ENCODE results near the gene PIGH.

Gene PIGH

DNA sequence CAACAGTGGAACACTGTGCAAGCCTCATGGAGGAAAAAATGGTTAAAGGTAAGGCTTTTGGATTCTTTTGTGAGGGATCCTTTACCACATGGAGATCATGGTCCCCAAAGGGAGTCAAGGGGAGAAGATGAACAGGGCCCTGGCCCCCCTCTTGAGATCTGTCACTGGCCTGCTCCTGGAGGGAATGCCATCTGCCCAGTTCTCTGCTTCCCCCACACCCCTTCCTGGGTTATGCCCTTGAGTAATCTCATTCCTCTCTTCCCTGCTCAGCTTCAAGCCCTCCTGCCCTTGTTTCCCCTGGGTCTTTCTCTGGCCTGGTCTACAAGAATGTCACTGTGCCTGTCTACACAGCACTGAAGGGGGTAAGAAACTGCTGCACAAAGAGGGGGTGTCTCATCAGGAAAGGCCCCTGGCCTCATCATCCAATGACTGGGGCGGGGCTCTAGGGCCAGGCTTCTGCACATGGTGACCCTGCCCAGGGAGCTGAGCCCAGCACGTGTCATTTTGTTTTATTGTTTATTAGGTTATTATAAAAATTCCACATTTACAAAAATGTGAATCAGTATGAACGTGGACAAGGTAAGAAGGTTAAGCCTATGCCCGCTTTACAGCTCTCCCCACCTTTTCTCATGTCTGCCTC, 30.3 kb downstream of the PIGH start:
- no peak for TF ChIP-seq Cebpa-rat (IDR thresholded peaks at IDR 0.05)
- no peaks in the 10 kb centered on the region for H4K20me1 ChIP-seq
- H3K27me3 ChIP-seq = no peaks in the 10 kb centered on the region
- H3K36me3 ChIP-seq = no peaks in the 10 kb centered on the region
- no peak overlapping the region for H3K4me3 ChIP-seq
- peaks cover 9% of the 10 kb centered on the region; the same call in 1 of the 2 replicates for H3K4me1 ChIP-seq
- no peak overlapping the region for H3K9ac ChIP-seq
- no peak overlapping the region for H3K27ac ChIP-seq
- no peaks in the 10 kb centered on the region for H3K9me3 ChIP-seq
- H3K4me2 ChIP-seq = no peak overlapping the region

DNA sequence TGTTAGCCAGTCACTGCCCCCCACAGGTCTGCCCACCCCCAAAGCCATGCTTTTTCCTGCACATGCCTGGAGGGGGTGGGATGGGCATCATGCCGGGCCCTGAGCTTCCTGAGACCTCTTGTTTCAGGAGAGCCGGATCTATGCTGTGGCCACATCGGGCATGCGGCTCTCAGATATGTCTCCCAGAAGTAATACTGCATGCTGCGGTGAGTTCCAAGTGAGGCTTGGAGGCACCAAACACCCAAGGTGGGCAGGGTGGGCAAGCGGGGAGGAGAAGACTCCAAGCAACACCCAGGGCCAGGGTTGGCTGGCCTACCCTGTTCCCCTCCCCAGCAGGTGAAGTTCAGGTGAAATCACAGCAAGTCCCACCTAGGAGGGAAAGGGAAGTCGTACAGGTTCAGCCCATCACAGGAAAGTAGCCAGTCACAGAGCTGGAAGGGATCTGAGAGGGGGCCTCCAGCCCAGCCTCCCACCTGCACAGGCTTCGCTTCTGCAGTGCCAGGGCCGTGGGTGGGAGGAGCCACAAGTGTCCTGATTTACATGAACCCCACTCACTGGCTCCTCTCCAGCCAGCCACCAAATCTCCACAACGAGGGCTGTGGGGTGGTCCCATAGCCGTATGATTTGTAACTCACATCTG, 30.9 kb downstream of the PIGH start:
- peaks cover 15% of the 10 kb centered on the region; the same call in 1 of the 2 replicates for H3K4me1 ChIP-seq
- H3K9me3 ChIP-seq = no peaks in the 10 kb centered on the region
- no peak overlapping the region for H3K4me3 ChIP-seq
- no peaks in the 10 kb centered on the region for H3K27me3 ChIP-seq
- no peaks in the 10 kb centered on the region for H3K36me3 ChIP-seq
- H3K4me2 ChIP-seq = no peak overlapping the region
- no peaks in the 10 kb centered on the region for H4K20me1 ChIP-seq
- no peak overlapping the region for H3K27ac ChIP-seq
- H3K9ac ChIP-seq = no peak overlapping the region
- no peak for TF ChIP-seq Cebpa-rat (IDR thresholded peaks at IDR 0.05)

DNA sequence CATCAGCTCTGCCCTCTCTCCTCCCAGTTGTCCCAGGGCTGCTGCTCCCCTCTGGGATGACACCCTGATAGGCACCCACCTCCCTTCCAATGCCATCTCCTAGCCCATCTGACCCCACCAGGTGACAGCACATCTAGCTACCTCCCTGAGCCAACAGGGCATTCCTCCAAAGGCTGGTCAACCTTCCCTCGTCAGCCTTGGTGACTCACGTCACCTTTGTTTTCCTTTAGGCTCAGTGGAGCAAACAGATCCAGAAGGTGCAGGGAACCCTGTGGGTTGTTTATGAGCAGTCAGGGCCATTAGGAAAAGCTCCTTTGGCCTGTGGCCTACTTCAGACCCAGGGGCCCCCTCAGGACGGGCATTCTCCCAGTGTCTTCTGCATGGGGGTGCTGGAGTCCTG, 32.4 kb downstream of the PIGH start:
- Histone ChIP-seq H3K27me3 (no peaks in the 10 kb centered on the region), H3K9me3 (no peaks in the 10 kb centered on the region), H3K9ac (no peak overlapping the region), H3K4me2 (no peak overlapping the region), H4K20me1 (no peaks in the 10 kb centered on the region), H3K4me1 (peaks cover 15% of the 10 kb centered on the region; the same call in 1 of the 2 replicates), H3K27ac (no peak overlapping the region), H3K36me3 (no peaks in the 10 kb centered on the region), H3K4me3 (no peak overlapping the region)
- TF ChIP-seq Cebpa-rat (IDR thresholded peaks at IDR 0.05) = no peak

DNA sequence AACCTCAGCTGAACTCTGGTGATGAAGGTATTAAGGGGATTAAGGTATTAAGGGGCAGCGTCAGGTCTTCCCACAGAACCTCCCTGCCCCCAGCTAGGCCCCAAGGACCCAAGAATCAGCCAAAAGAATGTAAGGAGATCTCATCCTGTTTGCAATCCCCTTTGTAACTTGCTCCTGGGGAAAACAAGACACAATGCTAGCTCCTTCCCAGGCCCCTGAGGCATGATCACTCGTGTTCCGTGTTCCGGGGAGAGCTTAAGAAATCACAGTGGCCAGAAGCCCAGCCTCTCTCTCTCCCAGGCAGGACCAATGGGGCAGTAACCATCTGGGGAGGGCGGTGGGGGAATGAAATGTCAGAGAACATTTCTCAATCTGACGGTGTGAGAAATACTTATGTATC, 33.2 kb downstream of the PIGH start:
- no peak overlapping the region for H3K27ac ChIP-seq

DNA sequence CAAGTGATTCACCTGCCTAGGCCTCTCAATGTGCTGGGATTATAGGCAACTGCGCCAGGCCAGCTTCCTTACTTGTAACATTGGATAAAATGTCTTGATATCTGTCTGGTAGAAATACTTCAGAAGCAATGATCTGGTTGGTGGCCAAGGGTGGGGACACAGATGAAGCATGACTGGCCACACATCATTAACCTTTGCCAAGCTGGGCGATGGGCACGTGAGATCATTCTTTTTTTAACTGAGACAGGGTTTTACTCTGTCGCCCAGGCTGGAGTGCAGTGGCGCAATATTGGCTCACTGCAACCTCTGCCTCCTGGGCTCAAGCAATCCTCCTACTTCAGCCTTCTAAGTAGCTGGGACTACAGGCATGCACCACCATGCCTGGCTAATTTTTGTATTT, 35.8 kb downstream of the PIGH start:
- no peaks in the 10 kb centered on the region for H3K27me3 ChIP-seq
- H3K9me3 ChIP-seq = no peaks in the 10 kb centered on the region
- H3K9ac ChIP-seq = no peak overlapping the region
- no peak for TF ChIP-seq Cebpa-rat (IDR thresholded peaks at IDR 0.05)
- no peaks in the 10 kb centered on the region for H4K20me1 ChIP-seq
- no peak overlapping the region for H3K27ac ChIP-seq
- H3K4me2 ChIP-seq = peak overlapping the region; percentile 28; the same call in 1 of the 2 replicates
- peaks cover 9% of the 10 kb centered on the region; the same call in 1 of the 2 replicates for H3K4me1 ChIP-seq
- H3K4me3 ChIP-seq = no peak overlapping the region
- no peaks in the 10 kb centered on the region for H3K36me3 ChIP-seq

More for the DNA sequence above, 33.2 kb downstream of the PIGH start:
- Histone ChIP-seq H3K9me3 (no peaks in the 10 kb centered on the region), H3K27me3 (no peaks in the 10 kb centered on the region), H3K4me2 (no peak overlapping the region), H3K36me3 (no peaks in the 10 kb centered on the region), H3K4me1 (peaks cover 15% of the 10 kb centered on the region; the same call in 1 of the 2 replicates), H4K20me1 (no peaks in the 10 kb centered on the region), H3K9ac (no peak overlapping the region), H3K4me3 (no peak overlapping the region)
- no peak for TF ChIP-seq Cebpa-rat (IDR thresholded peaks at IDR 0.05)

DNA sequence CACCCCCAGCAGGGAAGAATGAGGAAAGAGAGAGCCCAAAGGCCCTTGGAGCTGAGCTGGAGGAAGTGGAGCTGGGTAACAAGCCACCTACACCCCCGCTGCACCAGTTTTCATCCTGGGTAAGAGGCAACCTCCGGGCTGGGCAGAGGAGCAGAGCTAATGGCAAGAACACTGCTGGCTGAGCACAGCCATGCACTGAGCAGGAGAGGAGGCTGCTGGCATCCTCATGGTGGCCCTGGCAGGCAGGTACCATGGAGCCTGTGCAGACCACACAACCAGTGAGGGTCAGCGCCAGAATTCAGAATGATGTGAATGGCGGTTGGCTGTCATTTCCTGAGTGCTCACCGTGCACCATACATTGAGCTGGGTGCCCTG, 37.3 kb downstream of the PIGH start:
- Histone ChIP-seq H3K4me3 (no peak overlapping the region), H3K36me3 (no peaks in the 10 kb centered on the region), H4K20me1 (no peaks in the 10 kb centered on the region), H3K9ac (no peak overlapping the region), H3K9me3 (no peaks in the 10 kb centered on the region), H3K27me3 (no peaks in the 10 kb centered on the region), H3K4me2 (no peak overlapping the region), H3K4me1 (peaks cover 8% of the 10 kb centered on the region; the same call in 1 of the 2 replicates), H3K27ac (no peak overlapping the region)
- TF ChIP-seq Cebpa-rat (IDR thresholded peaks at IDR 0.05) = no peak

DNA sequence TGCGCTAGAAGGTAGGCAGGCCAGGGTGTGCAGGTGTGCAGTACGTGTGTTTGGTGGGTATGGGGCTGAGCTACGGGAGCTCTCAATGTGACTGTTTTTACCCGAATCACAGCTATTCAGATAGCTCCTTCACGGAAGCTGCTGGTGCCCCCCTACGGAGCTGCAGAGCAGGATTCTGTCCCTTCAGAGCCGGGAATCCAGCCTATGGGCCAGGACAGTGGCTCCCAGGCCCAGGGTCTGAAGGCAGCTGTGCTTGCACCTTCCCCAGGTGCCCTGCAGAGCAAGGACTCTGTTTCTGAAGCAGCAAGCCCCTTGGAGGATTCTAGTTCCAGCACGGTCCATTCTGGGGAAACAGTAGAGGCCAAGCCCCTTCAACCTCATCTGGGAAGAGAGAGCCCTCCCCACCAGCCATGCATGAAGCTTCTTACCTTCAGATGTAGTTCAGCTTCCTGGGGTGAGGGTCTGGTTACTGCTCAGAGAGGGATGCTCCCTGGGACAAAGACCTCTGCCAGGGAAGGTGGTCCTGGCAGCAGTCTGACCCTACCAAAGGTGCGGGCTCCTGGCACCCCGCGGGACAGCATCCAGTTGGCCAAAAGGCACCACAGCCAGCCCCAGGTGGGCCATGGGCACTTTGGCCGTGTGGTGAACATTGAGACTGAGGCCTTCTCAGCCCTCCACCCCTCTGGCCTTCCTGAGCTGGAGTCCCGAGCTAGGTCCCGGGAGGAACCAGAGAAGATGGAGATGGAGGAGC, 37.9 kb downstream of the PIGH start:
- H3K9me3 ChIP-seq = no peaks in the 10 kb centered on the region

DNA sequence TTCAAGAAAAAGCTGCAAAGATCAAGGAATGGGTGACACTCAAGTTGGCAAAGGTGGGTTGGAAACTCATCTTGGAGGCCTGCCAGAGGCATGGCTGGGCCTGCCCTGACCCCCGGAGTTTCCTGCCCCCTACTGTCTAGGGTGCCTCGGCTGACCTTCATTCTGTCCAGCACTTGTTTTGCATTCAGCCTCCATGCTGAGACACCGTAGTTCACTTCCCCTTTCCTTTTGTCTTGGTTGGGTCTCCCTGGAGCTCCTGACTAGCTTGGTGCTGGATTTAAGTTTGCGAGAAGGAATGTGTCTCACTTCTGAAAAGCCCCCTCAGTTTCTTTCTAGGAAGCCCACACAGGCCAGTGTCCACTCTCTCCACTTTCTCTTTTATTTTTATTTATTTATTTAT, 40.4 kb downstream of the PIGH start:
- TF ChIP-seq Cebpa-rat (IDR thresholded peaks at IDR 0.05) = no peak
- Histone ChIP-seq H3K27me3 (no peaks in the 10 kb centered on the region), H3K9me3 (no peaks in the 10 kb centered on the region), H3K4me1 (peaks cover 5% of the 10 kb centered on the region; the same call in 1 of the 2 replicates), H3K9ac (no peak overlapping the region), H3K36me3 (no peaks in the 10 kb centered on the region), H3K27ac (no peak overlapping the region), H3K4me3 (no peak overlapping the region), H4K20me1 (no peaks in the 10 kb centered on the region), H3K4me2 (no peak overlapping the region)

More for the DNA sequence above, 37.9 kb downstream of the PIGH start:
- no peak for TF ChIP-seq Cebpa-rat (IDR thresholded peaks at IDR 0.05)
- Histone ChIP-seq H3K4me1 (peaks cover 8% of the 10 kb centered on the region; the same call in 1 of the 2 replicates), H3K27me3 (no peaks in the 10 kb centered on the region), H3K27ac (no peak overlapping the region), H4K20me1 (no peaks in the 10 kb centered on the region), H3K9ac (no peak overlapping the region), H3K4me2 (no peak overlapping the region), H3K4me3 (no peak overlapping the region), H3K36me3 (no peaks in the 10 kb centered on the region)

DNA sequence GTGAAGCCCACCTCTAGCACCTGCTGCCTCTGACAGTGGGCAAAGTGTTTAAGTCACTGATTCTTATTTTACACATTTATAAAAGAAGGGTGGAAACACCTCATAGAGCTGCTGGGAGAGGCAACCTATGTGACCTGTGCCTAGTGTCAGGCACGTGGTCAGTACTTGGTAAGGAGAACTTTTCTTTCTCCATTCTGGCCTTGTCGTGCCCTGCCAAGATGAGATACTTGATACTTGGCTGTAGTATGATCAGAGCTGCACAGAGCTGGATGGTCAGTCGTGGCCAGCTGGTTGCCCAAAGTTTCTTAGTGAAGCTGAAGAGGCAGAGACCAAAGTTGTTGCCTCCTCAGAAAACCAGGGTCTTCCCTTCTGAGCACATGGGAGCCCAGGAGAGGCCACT, 42.4 kb downstream of the PIGH start:
- Histone ChIP-seq H3K36me3 (no peaks in the 10 kb centered on the region), H3K4me1 (no peaks in the 10 kb centered on the region), H4K20me1 (no peaks in the 10 kb centered on the region), H3K4me3 (no peak overlapping the region), H3K4me2 (no peak overlapping the region), H3K9ac (no peak overlapping the region), H3K27ac (no peak overlapping the region), H3K9me3 (no peaks in the 10 kb centered on the region), H3K27me3 (no peaks in the 10 kb centered on the region)
- no peak for TF ChIP-seq Cebpa-rat (IDR thresholded peaks at IDR 0.05)

DNA sequence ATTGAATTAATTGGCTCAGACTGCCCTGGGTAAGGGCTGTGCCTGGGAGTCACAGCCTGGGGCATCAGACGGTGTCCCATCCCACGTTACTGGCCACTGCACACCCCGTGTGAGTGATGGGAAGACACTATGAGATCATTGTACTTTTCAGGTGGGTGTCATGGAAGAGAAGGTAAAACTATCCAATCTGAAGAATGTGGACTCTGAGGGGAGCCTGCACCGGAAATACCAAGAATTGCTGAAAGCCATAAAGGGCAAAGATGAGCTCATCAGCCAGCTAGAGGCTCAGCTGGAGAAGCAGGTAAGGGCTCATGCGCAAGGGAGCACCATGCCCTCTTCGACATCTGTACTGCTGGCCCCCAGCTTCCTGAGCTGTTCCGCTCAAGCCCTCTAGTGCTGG, 43.0 kb downstream of the PIGH start:
- TF ChIP-seq Cebpa-rat (IDR thresholded peaks at IDR 0.05) = no peak
- no peaks in the 10 kb centered on the region for H4K20me1 ChIP-seq
- no peak overlapping the region for H3K4me2 ChIP-seq
- H3K4me3 ChIP-seq = no peak overlapping the region
- H3K27me3 ChIP-seq = no peaks in the 10 kb centered on the region
- no peak overlapping the region for H3K9ac ChIP-seq
- no peaks in the 10 kb centered on the region for H3K9me3 ChIP-seq
- no peaks in the 10 kb centered on the region for H3K36me3 ChIP-seq
- H3K4me1 ChIP-seq = no peaks in the 10 kb centered on the region
- H3K27ac ChIP-seq = no peak overlapping the region
